HG02885 (cell line): ENCODE results near the gene CLMN.

Experiments used
- ATAC-seq: cut with Tn5 transposase; IDR thresholded peaks from one replicate; pipeline ENCODE4 v1.9.1; 2021; ENCODE audit warnings: mild to moderate bottlenecking; ENCODE audit not compliant: unreplicated experiment, poor library complexity

CLMN gene

GRCh38 chr14:95308073-95308472 is 11.6 kb downstream of the CLMN start:
- ATAC-seq: no peak

GRCh38 chr14:95307402-95308041 is 12.2 kb downstream of the CLMN start:
- ATAC-seq: no peak

- no peak for ATAC-seq
Measured at GRCh38 chr14:95305940-95306339, 13.8 kb downstream of the CLMN start.

- no peak for ATAC-seq
Measured at GRCh38 chr14:95305145-95305544, 14.6 kb downstream of the CLMN start.

- ATAC-seq: no peak
Measured at GRCh38 chr14:95304342-95304741, 15.4 kb downstream of the CLMN start.

GRCh38 chr14:95303552-95303951 is 16.2 kb downstream of the CLMN start:
- ATAC-seq: no peak

- no peak for ATAC-seq
Measured at GRCh38 chr14:95302667-95303506, 16.8 kb downstream of the CLMN start.

GRCh38 chr14:95301527-95302187 is 18.1 kb downstream of the CLMN start:
- ATAC-seq: no peak

GRCh38 chr14:95300697-95301526 is 18.8 kb downstream of the CLMN start:
- no peak for ATAC-seq

- no peak for ATAC-seq
Measured at GRCh38 chr14:95300002-95300696, 19.6 kb downstream of the CLMN start.

- no peak for ATAC-seq
Measured at GRCh38 chr14:95299271-95299670, 20.4 kb downstream of the CLMN start.

GRCh38 chr14:95297832-95298231 is 21.9 kb downstream of the CLMN start:
- ATAC-seq: no peak

- no peak for ATAC-seq
Measured at GRCh38 chr14:95296966-95297365, 22.7 kb downstream of the CLMN start.

- ATAC-seq: no peak
Measured at GRCh38 chr14:95295600-95296376, 23.9 kb downstream of the CLMN start.

- no peak for ATAC-seq
Measured at GRCh38 chr14:95294834-95295599, 24.7 kb downstream of the CLMN start.

- ATAC-seq: no peak
Measured at GRCh38 chr14:95294320-95294719, 25.4 kb downstream of the CLMN start.

- no peak for ATAC-seq
Measured at GRCh38 chr14:95293449-95293848, 26.3 kb downstream of the CLMN start.

GRCh38 chr14:95292660-95293425 is 26.9 kb downstream of the CLMN start:
- no peak for ATAC-seq
